ENCODE measurements around the gene ABCA3. TPM values are rescaled to one million over a fixed set of nuclear protein-coding genes. Genes with fewer than 3 reads are reported as not detected.
A peak's percentile ranks its signal among the peaks of the same experiment; 100 is the strongest.

The ABCA3 gene
- total and polyA plus RNA-seq, 11 donors: 6.7 to 16.5 (median 9.6) TPM

DNA sequence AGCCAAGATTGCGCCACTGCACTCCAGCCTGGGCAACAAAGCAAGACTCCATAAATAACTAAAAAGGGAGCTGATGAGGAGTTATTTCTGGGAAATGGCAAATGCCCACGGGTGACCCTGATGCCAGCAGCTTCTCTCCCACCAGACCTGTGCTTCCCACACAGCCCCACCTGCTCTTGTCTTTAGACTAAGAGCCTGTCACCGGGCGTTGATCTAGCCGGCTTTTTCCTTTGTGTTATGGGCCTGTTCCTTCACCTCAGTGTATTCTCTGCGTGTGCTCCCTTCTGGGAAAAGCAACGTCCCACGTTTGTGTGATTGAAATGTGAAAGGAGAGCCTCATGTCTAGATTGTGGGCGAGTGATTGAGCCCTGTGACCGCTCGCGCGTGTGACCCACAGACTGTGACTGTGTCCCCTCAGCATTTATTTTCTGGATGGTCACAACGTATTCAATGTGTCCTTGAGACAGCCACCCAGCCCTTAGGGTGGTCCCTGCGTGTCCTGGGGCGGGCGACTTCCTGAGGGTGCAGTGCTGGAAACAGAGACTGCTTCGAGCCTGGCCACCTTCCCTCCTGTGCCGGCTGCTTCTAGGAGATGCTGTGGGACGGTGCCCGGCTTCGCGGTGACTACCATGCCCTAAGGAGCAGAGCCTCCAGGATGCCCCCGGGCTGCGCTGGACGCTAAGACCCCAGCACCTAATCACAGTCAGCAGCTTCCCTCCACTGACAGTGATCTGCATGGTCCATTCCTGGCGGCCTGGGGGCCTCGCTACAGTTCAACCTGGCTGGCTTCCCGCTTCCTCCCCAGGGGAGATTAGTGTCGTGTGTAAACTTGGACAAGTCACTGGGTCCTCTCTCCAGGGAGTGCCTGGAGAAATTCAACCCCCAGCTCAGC is 64.8 kb downstream of the ABCA3 start:
- Histone ChIP-seq H3K4me1 (peaks cover 0 to 8% (median 0%) of the 10 kb centered on the region in 12 donors), H3K36me3 (peaks cover 0 to 25% (median under 1%) of the 10 kb centered on the region in 9 donors), H3K9me3 (no peaks in the 10 kb centered on the region), H3K27me3 (no peaks in the 10 kb centered on the region), H3K4me3 (no peak overlapping the region), H3K27ac (no peak overlapping the region)
- WGBS, 4 donors: 75 to 88% (median 80%) methylated on average over 17 to 30 of the region's 30 CpGs
- ATAC-seq (peak in 2 of 4 donors; percentile 3 to 10), DNase-seq (peak in 4 of 5 donors; percentile 39 to 82 (median 62))
- TF ChIP-seq POLR2A (IDR thresholded peaks at IDR 0.05): no peak
- no peak for TF ChIP-seq CTCF (IDR thresholded peaks at IDR 0.05)
- intact Hi-C loops (cut with DNase I): loop anchor here in 2 of 10 donors (10.0 kb wide), 2 partner anchors 49 to 229 kb away; no protein-coding TSS in a partner anchor

DNA sequence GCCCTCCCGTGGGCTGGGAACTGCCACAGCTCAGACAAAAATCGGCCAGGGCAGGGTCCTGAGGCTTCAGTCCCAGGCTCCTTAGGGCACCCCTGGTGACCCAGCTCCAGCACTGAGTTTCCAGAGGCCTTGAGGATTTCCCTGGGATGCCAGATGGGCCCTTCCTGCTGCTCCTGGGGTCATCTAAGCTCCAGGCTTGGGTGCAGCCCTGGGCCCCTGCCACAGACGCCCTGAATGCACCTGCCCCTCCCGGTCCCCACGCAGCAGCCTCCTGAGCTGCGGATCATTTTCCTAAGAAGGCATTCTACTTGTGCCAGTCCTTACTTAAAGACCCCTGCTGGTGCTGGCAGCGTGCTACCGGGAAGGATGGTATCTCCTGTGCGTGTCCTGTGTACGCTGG is 66.6 kb downstream of the ABCA3 start:
- Histone ChIP-seq H3K9me3 (no peaks in the 10 kb centered on the region), H3K4me1 (peaks cover 3 to 23% (median 12%) of the 10 kb centered on the region in 12 donors), H3K4me3 (no peak overlapping the region), H3K27ac (no peak overlapping the region), H3K27me3 (no peaks in the 10 kb centered on the region), H3K36me3 (peaks cover 0 to 16% (median 0%) of the 10 kb centered on the region in 9 donors)
- no peak for TF ChIP-seq POLR2A (IDR thresholded peaks at IDR 0.05)
- TF ChIP-seq CTCF (IDR thresholded peaks at IDR 0.05): no peak
- intact Hi-C loops (cut with DNase I): loop anchor here in 2 of 10 donors (10.0 kb wide), 2 partner anchors 51 to 231 kb away; no protein-coding TSS in a partner anchor
- DNase-seq: no peak
- ATAC-seq: no peak
- 85 to 91% (median 88%) methylated on average over 6 to 10 of the region's 10 CpGs for WGBS, 4 donors

GRCh38 chr16:2273484-2273883 is 67.0 kb downstream of the ABCA3 start:
- DNase-seq (no peak), ATAC-seq (peak in 1 of 4 donors; percentile 14)
- Histone ChIP-seq H3K27me3 (no peaks in the 10 kb centered on the region), H3K4me3 (no peak overlapping the region), H3K4me1 (peaks cover 3 to 24% (median 13%) of the 10 kb centered on the region in 12 donors), H3K36me3 (peaks cover 0 to 16% (median 0%) of the 10 kb centered on the region in 9 donors), H3K27ac (no peak overlapping the region), H3K9me3 (no peaks in the 10 kb centered on the region)
- TF ChIP-seq CTCF (IDR thresholded peaks at IDR 0.05) (no peak), POLR2A (IDR thresholded peaks at IDR 0.05) (no peak)
- intact Hi-C loops (cut with DNase I): loop anchor here in 2 of 10 donors (10.0 kb wide), 2 partner anchors 51 to 231 kb away; no protein-coding TSS in a partner anchor
- WGBS, 4 donors: 83 to 86% (median 84%) methylated on average over 11 to 16 of the region's 16 CpGs

DNA sequence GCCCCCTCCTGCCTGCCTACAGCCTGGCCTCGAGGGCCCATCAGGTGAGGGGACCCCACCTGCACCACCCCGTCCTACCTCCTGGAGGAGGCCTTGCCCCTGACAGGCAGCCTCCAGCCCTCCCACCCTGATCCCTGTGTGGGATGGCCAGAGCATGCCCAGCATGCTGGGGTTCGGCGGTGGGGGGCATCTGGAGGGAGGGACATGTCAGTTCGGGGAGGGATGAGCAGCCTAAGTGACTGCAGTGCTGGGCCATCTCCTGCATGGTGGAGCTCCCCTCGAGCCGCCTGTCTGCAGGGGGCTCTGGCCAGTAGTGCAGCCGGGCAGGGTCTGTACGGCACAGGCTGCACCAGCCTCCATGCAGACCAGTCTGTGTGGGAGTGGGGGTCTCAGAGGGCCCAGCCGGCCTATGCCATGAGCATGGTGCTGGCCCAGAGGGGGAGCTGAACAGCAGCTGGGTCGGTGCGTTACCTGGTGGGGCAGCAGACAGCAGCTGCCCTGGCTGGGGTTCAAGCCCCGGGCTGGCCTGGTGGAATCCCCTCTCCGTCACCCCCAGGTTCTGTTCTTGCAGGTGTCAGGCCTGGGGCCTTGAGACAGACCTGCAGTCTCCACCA is 68.6 kb downstream of the ABCA3 start:
- Histone ChIP-seq H3K9me3 (no peaks in the 10 kb centered on the region), H3K4me3 (no peak overlapping the region), H3K27ac (no peak overlapping the region), H3K4me1 (peaks cover 4 to 25% (median 15%) of the 10 kb centered on the region in 12 donors), H3K27me3 (no peaks in the 10 kb centered on the region), H3K36me3 (peaks cover 0 to 9% (median 0%) of the 10 kb centered on the region in 9 donors)
- TF ChIP-seq POLR2A (IDR thresholded peaks at IDR 0.05): no peak
- no peak for TF ChIP-seq CTCF (IDR thresholded peaks at IDR 0.05)
- DNase-seq (no peak), ATAC-seq (no peak)
- intact Hi-C loops (cut with DNase I): loop anchor here in 2 of 10 donors (10.0 kb wide), 2 partner anchors 53 to 233 kb away; no protein-coding TSS in a partner anchor
- WGBS, 4 donors: 91 to 95% (median 93%) methylated on average over 9 to 14 of the region's 14 CpGs
